Transverse colon (tissue), 3 donors: ENCODE results near the gene ANKRD53.

Source experiments
- CTCF ChIP-seq, 5 experiments: fragments of 200-600 bp in 3 of 5; fragments of 450-650 bp in 2 of 5; sonication (generic) in 3 of 5; IDR thresholded peaks; 1 replicate in 2 of 5; 2 replicates in 3 of 5; pipeline ENCODE4 v1.5.1; 2016 to 2017; ENCODE audit warnings: antibody characterized with exemption in 5 of 5, inconsistent platforms in 3 of 5, mild to moderate bottlenecking in 2 of 5, moderate library complexity in 1 of 5
- POLR2A ChIP-seq: fragments of 450-650 bp; IDR thresholded peaks from one replicate; pipeline ENCODE4 v1.6.1; 2016; ENCODE audit warnings: antibody characterized with exemption, mild to moderate bottlenecking, moderate library complexity

- TF ChIP-seq POLR2A: no peak
- TF ChIP-seq CTCF (IDR thresholded peaks at IDR 0.05): peak; percentile 70 to 86 (median 80)
Measured at GRCh38 chr2:70948337-70949003, 30.0 kb upstream of the ANKRD53 start.
